ENCODE results near the gene PIF1.

DNA sequence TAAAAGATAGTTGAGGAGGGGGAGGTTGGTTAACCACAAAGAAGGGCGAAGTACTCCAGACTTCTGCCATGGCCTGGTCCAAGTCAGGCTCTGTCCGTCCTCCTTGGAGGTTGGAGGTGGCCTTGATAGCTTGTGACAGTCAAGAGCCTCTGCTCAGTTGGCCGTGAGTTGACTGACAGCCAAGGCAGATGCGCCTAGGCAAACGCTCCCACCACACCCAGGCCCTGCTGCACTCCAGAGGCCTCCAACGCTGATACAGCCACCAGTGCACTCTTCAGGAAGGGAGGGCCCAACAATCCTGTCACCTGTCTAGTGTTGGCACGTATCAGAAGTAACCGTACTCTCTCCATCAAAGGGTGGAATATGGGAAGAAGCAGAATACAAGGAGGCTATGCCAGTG, 59.4 kb downstream of the PIF1 start:
- TF ChIP-seq EP300 (IDR thresholded peaks at IDR 0.05) (no peak), POLR2A (IDR thresholded peaks at IDR 0.05) (no peak)
- TF ChIP-seq, protein P1, sequence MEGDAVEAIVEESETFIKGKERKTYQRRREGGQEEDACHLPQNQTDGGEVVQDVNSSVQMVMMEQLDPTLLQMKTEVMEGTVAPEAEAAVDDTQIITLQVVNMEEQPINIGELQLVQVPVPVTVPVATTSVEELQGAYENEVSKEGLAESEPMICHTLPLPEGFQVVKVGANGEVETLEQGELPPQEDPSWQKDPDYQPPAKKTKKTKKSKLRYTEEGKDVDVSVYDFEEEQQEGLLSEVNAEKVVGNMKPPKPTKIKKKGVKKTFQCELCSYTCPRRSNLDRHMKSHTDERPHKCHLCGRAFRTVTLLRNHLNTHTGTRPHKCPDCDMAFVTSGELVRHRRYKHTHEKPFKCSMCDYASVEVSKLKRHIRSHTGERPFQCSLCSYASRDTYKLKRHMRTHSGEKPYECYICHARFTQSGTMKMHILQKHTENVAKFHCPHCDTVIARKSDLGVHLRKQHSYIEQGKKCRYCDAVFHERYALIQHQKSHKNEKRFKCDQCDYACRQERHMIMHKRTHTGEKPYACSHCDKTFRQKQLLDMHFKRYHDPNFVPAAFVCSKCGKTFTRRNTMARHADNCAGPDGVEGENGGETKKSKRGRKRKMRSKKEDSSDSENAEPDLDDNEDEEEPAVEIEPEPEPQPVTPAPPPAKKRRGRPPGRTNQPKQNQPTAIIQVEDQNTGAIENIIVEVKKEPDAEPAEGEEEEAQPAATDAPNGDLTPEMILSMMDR (IDR thresholded peaks at IDR 0.05), result no peak

Measured in ovary (tissue), 3 donors.